ENCODE data around the gene PSME2. TPM values are rescaled to one million over a fixed set of nuclear protein-coding genes. Genes with fewer than 3 reads are reported as not detected.
A peak's percentile ranks its signal among the peaks of the same experiment; 100 is the strongest.

The PSME2 gene
- total and polyA plus RNA-seq, 2 experiments from 2014 or later, result 75.5 to 189 TPM

DNA sequence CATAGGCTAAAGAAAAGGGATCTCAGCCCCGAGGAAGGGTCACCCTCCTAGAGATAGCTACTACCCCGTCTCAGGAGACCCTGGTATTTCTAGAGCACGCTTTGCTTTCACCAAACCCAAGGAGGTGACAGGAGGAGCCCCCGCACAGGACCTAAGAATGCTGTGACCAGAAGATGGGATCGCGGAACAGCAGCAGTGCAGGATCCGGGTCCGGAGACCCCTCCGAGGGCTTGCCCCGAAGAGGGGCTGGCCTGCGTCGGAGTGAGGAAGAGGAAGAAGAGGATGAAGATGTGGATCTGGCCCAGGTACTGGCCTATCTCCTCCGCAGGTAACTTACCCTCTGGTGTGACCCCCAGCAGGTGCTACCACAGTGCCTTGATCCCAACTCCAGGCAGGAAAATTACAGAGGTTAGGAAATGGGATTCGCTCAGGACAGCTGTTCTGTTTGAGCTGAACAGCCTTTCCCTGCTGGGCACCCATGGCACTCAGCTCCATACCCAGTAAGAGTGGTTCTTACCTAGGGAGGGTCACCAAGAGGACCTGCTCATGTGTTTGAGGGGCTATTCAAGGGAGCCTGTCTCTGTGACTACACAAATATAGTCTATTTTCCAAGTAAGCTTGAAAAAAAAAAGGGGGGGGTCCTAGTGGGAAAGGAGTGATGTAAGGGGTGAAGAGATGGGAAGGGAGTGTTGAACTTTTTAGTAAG, 30.8 kb downstream of the PSME2 start:
- Histone ChIP-seq H3K9me2 (replicated peaks; ENCODE audit: insufficient read depth) (no peaks in the 10 kb centered on the region), H3K4me3 (peak overlapping the region; percentile 7), H3K9me3 (ENCODE audit: low read depth) (no peaks in the 10 kb centered on the region), H3K36me3 (replicated peaks; ENCODE audit: insufficient read depth, low read depth) (no peaks in the 10 kb centered on the region), H3K4me2 (peak overlapping the region; percentile 79), H2AFZ (peak overlapping the region; percentile 7), H3K27ac (peak overlapping the region; percentile 65), H3K79me2 (peaks cover 17% of the 10 kb centered on the region), H4K20me1 (ENCODE audit: insufficient read depth, poor library complexity, severe bottlenecking) (no peaks in the 10 kb centered on the region), H3K27me3 (no peaks in the 10 kb centered on the region), H3K4me1 (ENCODE audit: insufficient read depth) (peaks cover 9% of the 10 kb centered on the region)
- TF ChIP-seq EZH2phosphoT487 (IDR thresholded peaks at IDR 0.05; ENCODE audit: low read depth, severe bottlenecking, unreplicated experiment), result no peak
- TF ChIP-seq, protein P1, sequence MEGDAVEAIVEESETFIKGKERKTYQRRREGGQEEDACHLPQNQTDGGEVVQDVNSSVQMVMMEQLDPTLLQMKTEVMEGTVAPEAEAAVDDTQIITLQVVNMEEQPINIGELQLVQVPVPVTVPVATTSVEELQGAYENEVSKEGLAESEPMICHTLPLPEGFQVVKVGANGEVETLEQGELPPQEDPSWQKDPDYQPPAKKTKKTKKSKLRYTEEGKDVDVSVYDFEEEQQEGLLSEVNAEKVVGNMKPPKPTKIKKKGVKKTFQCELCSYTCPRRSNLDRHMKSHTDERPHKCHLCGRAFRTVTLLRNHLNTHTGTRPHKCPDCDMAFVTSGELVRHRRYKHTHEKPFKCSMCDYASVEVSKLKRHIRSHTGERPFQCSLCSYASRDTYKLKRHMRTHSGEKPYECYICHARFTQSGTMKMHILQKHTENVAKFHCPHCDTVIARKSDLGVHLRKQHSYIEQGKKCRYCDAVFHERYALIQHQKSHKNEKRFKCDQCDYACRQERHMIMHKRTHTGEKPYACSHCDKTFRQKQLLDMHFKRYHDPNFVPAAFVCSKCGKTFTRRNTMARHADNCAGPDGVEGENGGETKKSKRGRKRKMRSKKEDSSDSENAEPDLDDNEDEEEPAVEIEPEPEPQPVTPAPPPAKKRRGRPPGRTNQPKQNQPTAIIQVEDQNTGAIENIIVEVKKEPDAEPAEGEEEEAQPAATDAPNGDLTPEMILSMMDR (IDR thresholded peaks at IDR 0.05; ENCODE audit: poor library complexity), result no peak
- no peak for TF ChIP-seq EZH2 (IDR thresholded peaks at IDR 0.05; ENCODE audit: borderline replicate concordance)
- DNase-seq (ENCODE audit: low spot score), result no peak
- 4% methylated on average over 14 of the region's 14 CpGs for WGBS (ENCODE audit: low lambda C conversion rate, missing lambda C conversion rate)

DNA sequence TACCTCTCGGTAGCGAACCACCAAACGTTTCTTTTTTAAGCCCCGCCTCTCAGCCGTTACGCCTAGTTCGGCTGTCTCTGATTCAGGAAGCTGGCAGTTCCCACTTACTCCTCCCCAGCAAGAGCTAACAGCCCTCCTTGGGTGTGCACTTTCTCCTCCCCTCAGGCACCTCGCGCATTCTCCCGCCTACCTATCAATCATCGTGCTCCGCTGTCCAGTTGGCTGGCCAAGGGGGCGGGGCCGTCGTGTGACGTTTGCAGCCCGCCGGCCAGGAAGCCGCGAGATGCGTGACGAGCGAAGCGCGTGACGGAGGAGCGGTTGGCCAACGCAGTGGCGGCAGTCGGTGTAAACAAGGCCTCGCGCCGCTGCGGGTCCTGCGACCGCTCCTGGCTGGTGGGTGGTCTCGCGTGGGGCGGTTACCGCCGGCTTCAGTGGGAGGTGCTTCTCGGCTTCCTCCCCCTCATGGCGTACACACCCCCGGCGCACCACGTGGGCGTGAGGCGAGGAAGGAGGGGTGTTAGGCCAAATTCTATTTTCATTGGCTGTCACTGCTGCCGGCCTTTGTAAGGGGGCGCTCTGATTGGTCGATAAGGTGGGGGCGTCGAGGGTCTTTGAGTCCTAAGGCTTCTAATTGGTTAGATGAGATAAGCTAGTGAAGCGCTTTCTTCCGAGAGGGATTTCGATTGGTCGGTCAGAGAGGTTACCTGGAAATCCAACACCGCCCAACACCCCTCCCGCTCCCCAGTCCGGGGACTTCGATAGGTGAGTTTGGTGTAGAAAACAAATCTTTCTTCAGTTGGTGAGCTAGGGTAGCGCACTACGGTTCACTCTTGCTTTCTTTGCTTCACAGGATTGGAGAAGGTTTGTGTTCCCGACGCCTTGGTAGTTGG, 31.6 kb downstream of the PSME2 start, which contains the start of the genes DCAF11 and NRL:
TSS of gene DCAF11 (plus strand) at position 246 of the 890 bp plus-strand sequence. CDS start 818 bp downstream, outside the sequence.
TSS of gene NRL (minus strand) at position 418 of the 890 bp plus-strand sequence. CDS start 32,101 bp downstream, outside the sequence.
- H3K4me1 ChIP-seq (ENCODE audit: insufficient read depth), result peaks cover 9% of the 10 kb centered on the region
- H3K9me2 ChIP-seq (replicated peaks; ENCODE audit: insufficient read depth), result no peaks in the 10 kb centered on the region
- peak within 1 kb of the TSS; percentile 98 for H3K27ac ChIP-seq
- peaks cover 20% of the 10 kb centered on the region for H3K79me2 ChIP-seq
- H4K20me1 ChIP-seq (ENCODE audit: insufficient read depth, poor library complexity, severe bottlenecking), result no peaks in the 10 kb centered on the region
- TF ChIP-seq, protein P1 (IDR thresholded peaks at IDR 0.05; ENCODE audit: poor library complexity), result no peak
- TF ChIP-seq EZH2 (IDR thresholded peaks at IDR 0.05; ENCODE audit: borderline replicate concordance) (no peak), EZH2phosphoT487 (IDR thresholded peaks at IDR 0.05; ENCODE audit: low read depth, severe bottlenecking, unreplicated experiment) (no peak)
- no peaks in the 10 kb centered on the region for H3K36me3 ChIP-seq (replicated peaks; ENCODE audit: insufficient read depth, low read depth)
- DNase-seq (ENCODE audit: low spot score), result peak; percentile 99
- H3K27me3 ChIP-seq, result no peaks in the 10 kb centered on the region
- WGBS (ENCODE audit: low lambda C conversion rate, missing lambda C conversion rate), result under 1% methylated on average over 63 of the region's 65 CpGs
- H3K4me2 ChIP-seq, result peak within 1 kb of the TSS; percentile 79
- H2AFZ ChIP-seq, result peak within 1 kb of the TSS; percentile 63
- no peaks in the 10 kb centered on the region for H3K9me3 ChIP-seq (ENCODE audit: low read depth)
- H3K4me3 ChIP-seq, result peak within 1 kb of the TSS; percentile 44

DNA sequence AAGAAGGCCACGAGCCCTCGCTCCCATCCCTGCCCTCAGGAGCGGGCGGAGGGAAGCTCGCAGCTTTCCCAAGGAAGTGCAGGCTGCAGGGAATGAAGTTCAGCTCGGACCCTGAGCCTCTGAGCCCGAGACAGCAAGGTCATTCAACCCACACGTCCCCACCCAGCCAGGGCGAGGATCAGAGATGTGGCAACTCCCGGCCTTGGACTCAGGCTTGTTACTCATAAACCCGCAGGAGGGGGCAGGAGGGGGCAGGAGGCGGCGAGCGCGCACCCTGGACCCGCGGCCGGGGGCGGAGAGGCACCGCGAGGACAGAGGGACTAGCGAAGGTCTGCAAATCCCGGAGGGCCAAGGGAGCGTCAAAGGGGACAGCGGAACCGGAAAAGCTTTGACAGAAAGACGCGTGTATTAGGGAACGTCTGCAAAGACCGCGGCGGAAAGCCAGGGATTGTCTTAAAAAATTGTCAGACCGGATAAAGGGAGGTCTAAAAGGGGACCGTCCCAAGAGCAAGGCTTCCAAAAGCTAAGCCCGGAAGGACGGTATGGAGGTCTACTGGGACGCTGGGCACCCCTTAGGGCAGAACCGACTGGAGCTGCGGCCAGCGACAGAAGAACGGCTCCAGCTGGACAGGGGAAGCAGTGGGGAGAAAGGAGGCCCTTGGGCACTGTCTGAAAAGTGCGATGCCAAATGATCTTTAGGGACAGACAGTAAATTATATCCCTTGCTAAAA, 32.4 kb downstream of the PSME2 start:
- Histone ChIP-seq H2AFZ (peak overlapping the region; percentile 63), H3K9me3 (ENCODE audit: low read depth) (no peaks in the 10 kb centered on the region), H3K27me3 (no peaks in the 10 kb centered on the region), H3K4me3 (peak overlapping the region; percentile 44), H3K27ac (peak overlapping the region; percentile 98), H3K4me2 (peak overlapping the region; percentile 77), H3K36me3 (replicated peaks; ENCODE audit: insufficient read depth, low read depth) (no peaks in the 10 kb centered on the region), H3K79me2 (peaks cover 20% of the 10 kb centered on the region), H3K9me2 (replicated peaks; ENCODE audit: insufficient read depth) (no peaks in the 10 kb centered on the region), H3K4me1 (ENCODE audit: insufficient read depth) (peaks cover 9% of the 10 kb centered on the region), H4K20me1 (ENCODE audit: insufficient read depth, poor library complexity, severe bottlenecking) (no peaks in the 10 kb centered on the region)
- DNase-seq (ENCODE audit: low spot score), result peak; percentile 94
- TF ChIP-seq EZH2phosphoT487 (IDR thresholded peaks at IDR 0.05; ENCODE audit: low read depth, severe bottlenecking, unreplicated experiment), result no peak
- TF ChIP-seq EZH2 (IDR thresholded peaks at IDR 0.05; ENCODE audit: borderline replicate concordance), result no peak
- TF ChIP-seq, protein P1 (IDR thresholded peaks at IDR 0.05; ENCODE audit: poor library complexity), result no peak
- under 1% methylated on average over 40 of the region's 42 CpGs for WGBS (ENCODE audit: low lambda C conversion rate, missing lambda C conversion rate)

Measured in hepatocyte (in vitro differentiated cells).